ENCODE results near the gene HSPD1. TPM values are rescaled to one million over a fixed set of nuclear protein-coding genes. Genes with fewer than 3 reads are reported as not detected.
A peak's percentile ranks its signal among the peaks of the same experiment; 100 is the strongest.

The HSPD1 gene
- total and polyA plus RNA-seq, 12 donors, result 83.5 to 176 (median 135) TPM

GRCh38 chr2:197502685-197503084 lies 3.0 kb upstream of the HSPD1 start:
- 81 to 84% methylated on average over 4 of the region's 4 CpGs for WGBS, 2 donors
- ATAC-seq, result no peak
- Histone ChIP-seq H3K27me3 (no peaks in the 10 kb centered on the region), H3K4me1 (peaks cover 3 to 36% (median 28%) of the 10 kb centered on the region in 9 donors), H3K9me3 (no peaks in the 10 kb centered on the region), H3K27ac (peak overlapping the region in 1 of 10 donors; percentile 95), H3K36me3 (peaks cover 0 to 43% (median 9%) of the 10 kb centered on the region in 9 donors), H3K4me3 (no peak overlapping the region)
- intact Hi-C loops (cut with DNase I), result loop anchor here in 2 of 10 donors (1.0 to 10.0 kb wide), 2 partner anchors 12 to 202 kb away; partner anchors contain the start of gene MARS2 (in 1 of the 2)
- no peak for TF ChIP-seq CTCF (IDR thresholded peaks at IDR 0.05)
- no peak for DNase-seq

GRCh38 chr2:197502201-197502600 lies 2.6 kb upstream of the HSPD1 start:
- 60 to 64% methylated on average over 4 of the region's 4 CpGs for WGBS, 2 donors
- intact Hi-C loops (cut with DNase I), result loop anchor here in 1 of 10 donors (10.0 kb wide), 1 partner anchor 203 kb away; the partner anchor contains the start of gene MARS2
- ATAC-seq, result no peak
- Histone ChIP-seq H3K27me3 (no peaks in the 10 kb centered on the region), H3K36me3 (peaks cover 0 to 47% (median 9%) of the 10 kb centered on the region in 9 donors), H3K9me3 (no peaks in the 10 kb centered on the region), H3K27ac (peak overlapping the region in 1 of 10 donors; percentile 95), H3K4me3 (peak overlapping the region in 2 of 10 donors; percentile 69 to 97), H3K4me1 (peaks cover 3 to 41% (median 33%) of the 10 kb centered on the region in 9 donors)
- no peak for TF ChIP-seq CTCF (IDR thresholded peaks at IDR 0.05)
- no peak for DNase-seq

- Histone ChIP-seq H3K9me3 (no peaks in the 10 kb centered on the region), H3K27ac (peak overlapping the region; percentile 60 to 98 (median 95)), H3K4me3 (peak overlapping the region; percentile 69 to 97 (median 84)), H3K27me3 (no peaks in the 10 kb centered on the region), H3K4me1 (peaks cover 3 to 57% (median 49%) of the 10 kb centered on the region in 9 donors), H3K36me3 (peaks cover 0 to 63% (median 23%) of the 10 kb centered on the region in 9 donors)
- intact Hi-C loops (cut with DNase I), result loop anchor here in 6 of 10 donors (1.0 to 10.0 kb wide), 3 partner anchors 14 to 204 kb away; partner anchors contain the start of gene MARS2 (in 1 of the 6)
- TF ChIP-seq CTCF (IDR thresholded peaks at IDR 0.05), result no peak
- 0% methylated on average over 30 of the region's 30 CpGs for WGBS, 2 donors
- DNase-seq (no peak), ATAC-seq (peak; percentile 0 to 26 (median 6))
Measured at GRCh38 chr2:197500503-197501131, 977 bp upstream of the HSPD1 start.

GRCh38 chr2:197498937-197499593 lies 575 bp downstream of the HSPD1 start:
- Histone ChIP-seq H3K9me3 (no peaks in the 10 kb centered on the region), H3K27ac (peak overlapping the region; percentile 60 to 98 (median 95)), H3K4me1 (peaks cover 3 to 62% (median 51%) of the 10 kb centered on the region in 9 donors), H3K36me3 (peaks cover 0 to 66% (median 32%) of the 10 kb centered on the region in 9 donors), H3K4me3 (peak overlapping the region; percentile 69 to 97 (median 86)), H3K27me3 (no peaks in the 10 kb centered on the region)
- DNase-seq, result peak; percentile 50 to 59
- ATAC-seq, result peak in 7 of 8 donors; percentile 10 to 39 (median 16)
- WGBS, 2 donors, result 0 to 1% methylated on average over 46 of the region's 46 CpGs
- intact Hi-C loops (cut with DNase I), result loop anchor here in 5 of 10 donors (1.0 to 10.0 kb wide), 8 partner anchors 37 to 206 kb away; partner anchors contain the start of genes COQ10B (in 3 of the 5), MARS2 (in 2 of the 5) and SF3B1 (in 2 of the 5)
- no peak for TF ChIP-seq CTCF (IDR thresholded peaks at IDR 0.05)
